Stimulated activated effector memory CD8-positive, alpha-beta T cell treated with anti-CD3 and anti-CD28 coated beads, Interleukin-12 subunit alpha, Interleukin-12 subunit beta, amount 100 ng/mL, for 72 hours (primary cell): ENCODE measurements around the gene AANAT.
"Not testable (repeated sequence)": the region's sequence is repeated elsewhere in the genome, so short reads cannot be mapped to it uniquely, and the experiment has no call there.

Experiments
- ATAC-seq: fragments of 150-1000 bp; cut with Tn5 transposase; 2 replicates; pipeline ENCODE4 v1.10.0; 2021
- DNase-seq, 2 donors: peaks; one replicate each; pipeline ENCODE4 v3.0.0; 2021 to 2022; ENCODE audit warnings: low spot score in 2 of 2
- H3K27ac Mint-ChIP-seq: one replicate; pipeline ENCODE4 v1.8.0; 2022; ENCODE audit warnings: mild to moderate bottlenecking, mixed read lengths
- H3K36me3 Mint-ChIP-seq: one replicate; pipeline ENCODE4 v1.8.0; 2022; ENCODE audit warnings: mild to moderate bottlenecking, mixed read lengths
- H3K4me1 Mint-ChIP-seq: one replicate; pipeline ENCODE4 v1.8.0; 2022; ENCODE audit warnings: mixed read lengths
- H3K4me3 Mint-ChIP-seq: one replicate; pipeline ENCODE4 v1.8.0; 2022; ENCODE audit warnings: mild to moderate bottlenecking, mixed read lengths
- H3K9me3 Mint-ChIP-seq: one replicate; pipeline ENCODE4 v1.8.0; 2022; ENCODE audit warnings: mixed read lengths

The AANAT gene

GRCh38 chr17:76500074-76500746 lies 32.8 kb downstream of the AANAT start:
- no peaks in the 10 kb centered on the region for H3K9me3 Mint-ChIP-seq
- peak overlapping the region; percentile 97 for H3K27ac Mint-ChIP-seq
- ATAC-seq (no peak), DNase-seq (no peak)
- H3K36me3 Mint-ChIP-seq: peaks cover 31% of the 10 kb centered on the region
- peaks cover 71% of the 10 kb centered on the region for H3K4me1 Mint-ChIP-seq
- peak overlapping the region; percentile 91 for H3K4me3 Mint-ChIP-seq

GRCh38 chr17:76500747-76501017 lies 33.3 kb downstream of the AANAT start:
- Mint-ChIP-seq H3K36me3 (peaks cover 31% of the 10 kb centered on the region), H3K27ac (peak overlapping the region; percentile 97), H3K4me1 (peaks cover 66% of the 10 kb centered on the region), H3K9me3 (no peaks in the 10 kb centered on the region), H3K4me3 (peak overlapping the region; percentile 91)
- ATAC-seq (peak; percentile 37), DNase-seq (no peak)

- ATAC-seq (peak; percentile 83), DNase-seq (peak; percentile 99)
- Mint-ChIP-seq H3K4me1 (peaks cover 61% of the 10 kb centered on the region), H3K4me3 (peak within 1 kb of the TSS; percentile 91), H3K27ac (peak within 1 kb of the TSS; percentile 97), H3K9me3 (no peaks in the 10 kb centered on the region), H3K36me3 (peaks cover 31% of the 10 kb centered on the region)
These were observed 33.8 kb downstream of the AANAT start, which contains the start of gene RHBDF2 for GRCh38 chr17:76501018-76501826. Gene RHBDF2 (minus strand): TSS chr17:76501423. CDS start chr17:76481524, 19,899 bp downstream.

GRCh38 chr17:76501827-76502307 lies 34.5 kb downstream of the AANAT start:
- Mint-ChIP-seq H3K36me3 (peaks cover 28% of the 10 kb centered on the region), H3K4me1 (peaks cover 60% of the 10 kb centered on the region), H3K4me3 (peak overlapping the region; percentile 91), H3K9me3 (no peaks in the 10 kb centered on the region), H3K27ac (peak overlapping the region; percentile 97)
- ATAC-seq: no peak
- no peak for DNase-seq

- DNase-seq (no peak), ATAC-seq (no peak)
- peak overlapping the region; percentile 91 for H3K4me3 Mint-ChIP-seq
- H3K27ac Mint-ChIP-seq: peak overlapping the region; percentile 97
- H3K4me1 Mint-ChIP-seq: peaks cover 57% of the 10 kb centered on the region
- H3K36me3 Mint-ChIP-seq: peaks cover 22% of the 10 kb centered on the region
- no peaks in the 10 kb centered on the region for H3K9me3 Mint-ChIP-seq
These were observed 35.2 kb downstream of the AANAT start for GRCh38 chr17:76502341-76503211.

- ATAC-seq: no peak
- Mint-ChIP-seq H3K4me1 (peaks cover 51% of the 10 kb centered on the region), H3K9me3 (no peaks in the 10 kb centered on the region), H3K36me3 (peaks cover 13% of the 10 kb centered on the region), H3K27ac (peak overlapping the region; percentile 56), H3K4me3 (no peak overlapping the region)
- no peak for DNase-seq
These were observed 36.7 kb downstream of the AANAT start for GRCh38 chr17:76504117-76504516.

GRCh38 chr17:76506408-76507345 lies 39.3 kb downstream of the AANAT start:
- H3K4me3 Mint-ChIP-seq: no peak overlapping the region
- no peaks in the 10 kb centered on the region for H3K9me3 Mint-ChIP-seq
- H3K4me1 Mint-ChIP-seq: peaks cover 40% of the 10 kb centered on the region
- DNase-seq (peak; percentile 97 to 98), ATAC-seq (peak; percentile 88)
- H3K36me3 Mint-ChIP-seq: peaks cover 8% of the 10 kb centered on the region
- peak overlapping the region; percentile 56 for H3K27ac Mint-ChIP-seq

GRCh38 chr17:76508472-76509063 lies 41.2 kb downstream of the AANAT start:
- Mint-ChIP-seq H3K4me1 (peaks cover 43% of the 10 kb centered on the region), H3K27ac (peak overlapping the region; percentile 71)
- H3K4me3 Mint-ChIP-seq, H3K9me3 Mint-ChIP-seq, ATAC-seq, H3K36me3 Mint-ChIP-seq, DNase-seq: not testable (repeated sequence)

GRCh38 chr17:76510831-76511244 lies 43.4 kb downstream of the AANAT start:
- H3K36me3 Mint-ChIP-seq: peaks cover 18% of the 10 kb centered on the region
- DNase-seq (no peak), ATAC-seq (no peak)
- H3K4me3 Mint-ChIP-seq: no peak overlapping the region
- no peaks in the 10 kb centered on the region for H3K9me3 Mint-ChIP-seq
- H3K4me1 Mint-ChIP-seq: peaks cover 63% of the 10 kb centered on the region
- H3K27ac Mint-ChIP-seq: peak overlapping the region; percentile 88

- DNase-seq: no peak
- Mint-ChIP-seq H3K4me1 (peaks cover 67% of the 10 kb centered on the region), H3K4me3 (no peak overlapping the region)
These were observed 44.4 kb downstream of the AANAT start for GRCh38 chr17:76511668-76512365.

GRCh38 chr17:76512366-76513305 lies 45.2 kb downstream of the AANAT start:
- Mint-ChIP-seq H3K27ac (peak overlapping the region; percentile 88), H3K9me3 (no peaks in the 10 kb centered on the region), H3K4me3 (no peak overlapping the region), H3K36me3 (peaks cover 19% of the 10 kb centered on the region), H3K4me1 (peaks cover 65% of the 10 kb centered on the region)
- DNase-seq (no peak), ATAC-seq (no peak)

More at GRCh38 chr17:76511668-76512365, 44.4 kb downstream of the AANAT start:
- Mint-ChIP-seq H3K9me3 (no peaks in the 10 kb centered on the region), H3K27ac (peak overlapping the region; percentile 88), H3K36me3 (peaks cover 21% of the 10 kb centered on the region)
- no peak for ATAC-seq

- no peak for DNase-seq
- Mint-ChIP-seq H3K4me3 (no peak overlapping the region), H3K4me1 (peaks cover 67% of the 10 kb centered on the region), H3K36me3 (peaks cover 15% of the 10 kb centered on the region), H3K27ac (peak overlapping the region; percentile 88), H3K9me3 (no peaks in the 10 kb centered on the region)
- no peak for ATAC-seq
These were observed 45.9 kb downstream of the AANAT start for GRCh38 chr17:76513306-76513692.
